NT2/D1 (cell line): ENCODE results near the gene ARL8A.

Experiments used
- YY1 ChIP-seq: IDR thresholded peaks from 2 replicates; pipeline ENCODE4 v1.6.1; 2011; ENCODE audit not compliant: insufficient read length, insufficient read depth
- ZNF274 ChIP-seq: IDR thresholded peaks from 2 replicates; pipeline ENCODE4 v1.6.1; 2011; ENCODE audit warnings: mild to moderate bottlenecking, low read depth, low read length

DNA sequence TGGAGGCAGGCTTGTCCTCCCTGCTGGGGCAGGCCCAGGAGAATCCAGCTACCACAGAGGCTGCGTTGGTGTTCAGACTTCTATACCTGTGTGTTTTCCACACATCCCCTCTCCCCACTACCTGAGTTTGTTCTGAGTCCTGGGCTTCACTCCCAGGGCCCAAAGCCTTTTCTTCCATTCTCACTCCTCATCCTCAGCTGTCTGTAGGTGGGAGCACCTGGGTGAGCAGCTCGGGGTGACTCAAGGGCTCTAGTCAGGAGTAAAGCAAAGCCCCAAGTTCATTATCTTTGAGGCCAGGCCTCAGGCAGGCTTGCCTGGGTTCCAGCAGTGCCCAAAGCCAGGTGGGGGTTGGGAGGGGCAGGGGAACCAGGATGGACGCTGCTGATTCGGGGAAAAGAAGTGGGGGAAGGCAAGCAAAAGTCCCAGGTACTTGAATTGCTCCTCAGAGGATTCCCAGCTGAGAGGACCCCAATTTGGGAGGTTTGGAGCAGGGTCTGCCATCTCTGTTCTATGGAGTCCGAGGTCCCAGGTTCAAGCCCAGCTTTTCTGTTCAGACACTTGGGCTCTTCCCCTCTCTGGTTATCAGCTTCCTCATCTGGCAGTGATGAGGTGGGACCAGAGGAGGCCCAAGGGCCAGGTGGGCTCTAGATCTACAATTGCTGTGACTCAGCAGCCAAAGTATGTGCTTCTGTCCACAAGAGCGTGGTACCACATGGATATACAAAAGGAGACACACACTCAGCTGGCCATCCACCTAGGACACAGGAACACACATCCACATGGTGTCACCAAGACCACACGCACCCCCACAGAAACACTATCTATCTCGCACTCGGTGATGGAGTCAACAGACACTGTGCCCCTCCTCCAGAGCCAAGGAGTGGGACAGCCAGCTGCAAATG, 21.7 kb upstream of the ARL8A start:
- TF ChIP-seq ZNF274 (no peak), YY1 (no peak)
